Suprapubic skin (tissue), 4 donors: ENCODE data around the gene CD40.

Experiments used
- CTCF ChIP-seq, 2 donors: fragments of 200-600 bp in 1 of 2; fragments of 450-650 bp in 1 of 2; sonication (generic) in 1 of 2; IDR thresholded peaks; one replicate each; pipeline ENCODE4 v1.5.1; 2016 to 2019; ENCODE audit warnings: antibody characterized with exemption in 2 of 2, mild to moderate bottlenecking in 1 of 2, moderate library complexity in 1 of 2
- EP300 ChIP-seq: sonication (generic); formaldehyde crosslinking; IDR thresholded peaks from one replicate; pipeline ENCODE4 v1.6.1; 2017; ENCODE audit warnings: antibody characterized with exemption
- POLR2A ChIP-seq, 2 donors: fragments of 450-650 bp; IDR thresholded peaks; one replicate each; pipeline ENCODE4 v1.6.1; 2017; ENCODE audit warnings: antibody characterized with exemption in 2 of 2, mild to moderate bottlenecking in 2 of 2, moderate library complexity in 2 of 2
- POLR2AphosphoS5 ChIP-seq, 3 donors: sonication (generic); formaldehyde crosslinking; IDR thresholded peaks; one replicate each; pipeline ENCODE4 v1.6.1; 2017; ENCODE audit warnings: antibody characterized with exemption in 3 of 3

- TF ChIP-seq CTCF (IDR thresholded peaks at IDR 0.05) = no peak
- TF ChIP-seq POLR2AphosphoS5 (IDR thresholded peaks at IDR 0.05) = no peak
- TF ChIP-seq POLR2A (IDR thresholded peaks at IDR 0.05) = no peak
- TF ChIP-seq EP300 = no peak
Observed at GRCh38 chr20:46177768-46178167, 59.7 kb downstream of the CD40 start.
